ENCODE measurements around the gene AGO4. TPM values are rescaled to one million over a fixed set of nuclear protein-coding genes. Genes with fewer than 3 reads are reported as not detected.

AGO4 gene
- polyA plus RNA-seq, 3 donors: 20.0 to 46.9 (median 24.0) TPM

GRCh38 chr1:35838693-35839245 lies 31.0 kb downstream of the AGO4 start:
- WGBS (ENCODE audit: insufficient coverage): 80% methylated on average over 4 of the region's 8 CpGs
- peaks cover 21% of the 10 kb centered on the region for H3K4me1 Mint-ChIP-seq
- Histone ChIP-seq H3K9me3 (replicated peaks in 1 of 2; ENCODE audit: control insufficient read depth in 1 of 2, insufficient read depth in 1 of 2, low read length in 2 of 2) (no peaks in the 10 kb centered on the region), H3K36me3 (replicated peaks in 1 of 2; ENCODE audit: control insufficient read depth in 1 of 2, insufficient read depth in 2 of 2, low read length in 2 of 2) (peaks cover 77 to 87% of the 10 kb centered on the region in 2 donors), H3K4me2 (replicated peaks; ENCODE audit: extremely low read depth, low read length, poor library complexity, severe bottlenecking) (no peak overlapping the region), H2AFZ (ENCODE audit: insufficient read depth, low read depth, low read length, poor library complexity, severe bottlenecking) (no peak overlapping the region), H3K27ac (ENCODE audit: low read depth in 1 of 2, low read length in 2 of 2) (peak overlapping the region; percentile 36 to 72), H4K20me1 (ENCODE audit: insufficient read depth, low read length) (peaks cover 31% of the 10 kb centered on the region), H3K4me1 (ENCODE audit: control insufficient read depth in 1 of 2, insufficient read depth in 2 of 2, low read length in 2 of 2) (peaks cover 20 to 22% of the 10 kb centered on the region in 2 donors), H3K27me3 (ENCODE audit: control insufficient read depth in 2 of 2, insufficient read depth in 2 of 2, low read length in 2 of 2) (no peaks in the 10 kb centered on the region), H3K9ac (ENCODE audit: insufficient read depth, low read length, poor library complexity, severe bottlenecking) (no peak overlapping the region), H3K79me2 (ENCODE audit: insufficient read depth, low read length) (peaks cover 62% of the 10 kb centered on the region), H3K4me3 (replicated peaks in 1 of 3; ENCODE audit: low read depth in 2 of 3, low read length in 3 of 3) (no peak overlapping the region)
- no peaks in the 10 kb centered on the region for H3K27me3 Mint-ChIP-seq (ENCODE audit: low read depth in 3 of 3)
- intact Hi-C loops (cut with micrococcal nuclease): no loop called here
- H3K36me3 Mint-ChIP-seq: peaks cover 76 to 95% of the 10 kb centered on the region in 2 donors
- peaks cover 0 to 8% (median 3%) of the 10 kb centered on the region in 7 donors for H3K9me3 Mint-ChIP-seq
- TF ChIP-seq, protein P1, sequence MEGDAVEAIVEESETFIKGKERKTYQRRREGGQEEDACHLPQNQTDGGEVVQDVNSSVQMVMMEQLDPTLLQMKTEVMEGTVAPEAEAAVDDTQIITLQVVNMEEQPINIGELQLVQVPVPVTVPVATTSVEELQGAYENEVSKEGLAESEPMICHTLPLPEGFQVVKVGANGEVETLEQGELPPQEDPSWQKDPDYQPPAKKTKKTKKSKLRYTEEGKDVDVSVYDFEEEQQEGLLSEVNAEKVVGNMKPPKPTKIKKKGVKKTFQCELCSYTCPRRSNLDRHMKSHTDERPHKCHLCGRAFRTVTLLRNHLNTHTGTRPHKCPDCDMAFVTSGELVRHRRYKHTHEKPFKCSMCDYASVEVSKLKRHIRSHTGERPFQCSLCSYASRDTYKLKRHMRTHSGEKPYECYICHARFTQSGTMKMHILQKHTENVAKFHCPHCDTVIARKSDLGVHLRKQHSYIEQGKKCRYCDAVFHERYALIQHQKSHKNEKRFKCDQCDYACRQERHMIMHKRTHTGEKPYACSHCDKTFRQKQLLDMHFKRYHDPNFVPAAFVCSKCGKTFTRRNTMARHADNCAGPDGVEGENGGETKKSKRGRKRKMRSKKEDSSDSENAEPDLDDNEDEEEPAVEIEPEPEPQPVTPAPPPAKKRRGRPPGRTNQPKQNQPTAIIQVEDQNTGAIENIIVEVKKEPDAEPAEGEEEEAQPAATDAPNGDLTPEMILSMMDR (IDR thresholded peaks at IDR 0.05): no peak
- peak; percentile 60 to 73 (median 66) for DNase-seq
- peak overlapping the region; percentile 79 to 90 (median 86) for H3K27ac Mint-ChIP-seq
- H3K4me3 Mint-ChIP-seq: no peak overlapping the region

GRCh38 chr1:35844826-35845225 lies 37.0 kb downstream of the AGO4 start:
- H3K27me3 ChIP-seq (ENCODE audit: control insufficient read depth in 2 of 2, insufficient read depth in 2 of 2, low read length in 2 of 2): no peaks in the 10 kb centered on the region
- peaks cover 11 to 12% of the 10 kb centered on the region in 2 donors for H3K4me1 ChIP-seq (ENCODE audit: control insufficient read depth in 1 of 2, insufficient read depth in 2 of 2, low read length in 2 of 2)
- 92% methylated on average over 1 of the region's 1 CpG for WGBS (ENCODE audit: insufficient coverage)
- peaks cover 20% of the 10 kb centered on the region for H4K20me1 ChIP-seq (ENCODE audit: insufficient read depth, low read length)
- Mint-ChIP-seq H3K27me3 (ENCODE audit: low read depth in 3 of 3) (no peaks in the 10 kb centered on the region), H3K4me3 (no peak overlapping the region), H3K36me3 (peaks cover 63 to 84% of the 10 kb centered on the region in 2 donors), H3K9me3 (no peaks in the 10 kb centered on the region), H3K4me1 (peaks cover 11% of the 10 kb centered on the region), H3K27ac (peak overlapping the region in 2 of 7 donors; percentile 2 to 58)
- TF ChIP-seq, protein P1 (IDR thresholded peaks at IDR 0.05): no peak
- H3K27ac ChIP-seq (ENCODE audit: low read depth in 1 of 2, low read length in 2 of 2): peak overlapping the region in 1 of 2 donors; percentile 15
- H3K4me3 ChIP-seq (replicated peaks in 1 of 3; ENCODE audit: low read depth in 2 of 3, low read length in 3 of 3): no peak overlapping the region
- no peak overlapping the region for H3K4me2 ChIP-seq (replicated peaks; ENCODE audit: extremely low read depth, low read length, poor library complexity, severe bottlenecking)
- H3K9ac ChIP-seq (ENCODE audit: insufficient read depth, low read length, poor library complexity, severe bottlenecking): no peak overlapping the region
- H3K36me3 ChIP-seq (replicated peaks in 1 of 2; ENCODE audit: control insufficient read depth in 1 of 2, insufficient read depth in 2 of 2, low read length in 2 of 2): peaks cover 67 to 90% of the 10 kb centered on the region in 2 donors
- peaks cover 36% of the 10 kb centered on the region for H3K79me2 ChIP-seq (ENCODE audit: insufficient read depth, low read length)
- no peak for DNase-seq
- no peak overlapping the region for H2AFZ ChIP-seq (ENCODE audit: insufficient read depth, low read depth, low read length, poor library complexity, severe bottlenecking)
- intact Hi-C loops (cut with micrococcal nuclease): no loop called here
- no peaks in the 10 kb centered on the region for H3K9me3 ChIP-seq (replicated peaks in 1 of 2; ENCODE audit: control insufficient read depth in 1 of 2, insufficient read depth in 1 of 2, low read length in 2 of 2)

All from CD14-positive monocyte (primary cell).